Spleen (tissue), 11 donors: ENCODE measurements around the gene POFUT1. TPM values are rescaled to one million over a fixed set of nuclear protein-coding genes. Genes with fewer than 3 reads are reported as not detected.
"Not testable (repeated sequence)": the region's sequence is repeated elsewhere in the genome, so short reads cannot be mapped to it uniquely, and the experiment has no call there.

ENCODE experiments used
- DNase-seq: peaks from one replicate; pipeline ENCODE4 v3.0.0-alpha.2; 2020
- H3K27ac ChIP-seq, 8 donors: fragments of 200-600 bp; sonication (generic) in 7 of 8; 1 replicate in 4 of 8; 2 replicates in 4 of 8; pipeline versions ENCODE4 v1.5.0 to v1.8.0; 2016 to 2021; ENCODE audit warnings: inconsistent platforms in 4 of 8, mild to moderate bottlenecking in 4 of 8, moderate library complexity in 1 of 8
- H3K27me3 ChIP-seq, 7 donors: fragments of 200-600 bp; sonication (generic) in 6 of 7; replicated peaks in 1 of 7; 1 replicate in 4 of 7; 2 replicates in 3 of 7; pipeline versions ENCODE4 v1.5.0 to v1.8.0; 2016 to 2021; ENCODE audit warnings: inconsistent platforms in 3 of 7, mild to moderate bottlenecking in 1 of 7
- H3K36me3 ChIP-seq, 6 donors: fragments of 200-600 bp; sonication (generic) in 5 of 6; 1 replicate in 4 of 6; 2 replicates in 2 of 6; pipeline versions ENCODE4 v1.5.0 to v1.8.0; 2016 to 2021; ENCODE audit warnings: inconsistent platforms in 2 of 6
- H3K4me1 ChIP-seq, 6 donors: fragments of 200-600 bp; sonication (generic) in 5 of 6; 1 replicate in 3 of 6; 2 replicates in 3 of 6; pipeline versions ENCODE4 v1.5.0 to v1.8.0; 2016 to 2021; ENCODE audit warnings: inconsistent platforms in 3 of 6
- H3K4me3 ChIP-seq, 8 donors: fragments of 200-600 bp; sonication (generic) in 7 of 8; 1 replicate in 4 of 8; 2 replicates in 4 of 8; pipeline versions ENCODE4 v1.5.0 to v1.8.0; 2016 to 2021; ENCODE audit warnings: inconsistent platforms in 4 of 8, mild to moderate bottlenecking in 4 of 8, moderate library complexity in 2 of 8
- H3K9me3 ChIP-seq, 8 donors: fragments of 200-600 bp; sonication (generic) in 7 of 8; 1 replicate in 4 of 8; 2 replicates in 4 of 8; pipeline versions ENCODE4 v1.5.0 to v1.8.0; 2016 to 2021; ENCODE audit warnings: inconsistent platforms in 4 of 8
- CTCF ChIP-seq, 11 experiments: fragments of 200-600 bp in 7 of 11; fragments of 450-650 bp in 4 of 11; sonication (generic) in 4 of 11; IDR thresholded peaks in 8 of 11; conservative IDR thresholded peaks in 3 of 11; 1 replicate in 7 of 11; 2 replicates in 4 of 11; pipeline versions ENCODE4 v1.4.0 to v1.8.0; 2016 to 2021; ENCODE audit warnings: antibody characterized with exemption in 11 of 11, inconsistent platforms in 4 of 11, mild to moderate bottlenecking in 1 of 11
- POLR2A ChIP-seq, 3 donors: fragments of 450-650 bp; IDR thresholded peaks; one replicate each; pipeline ENCODE4 v1.5.1; 2017; ENCODE audit warnings: antibody characterized with exemption in 3 of 3, mild to moderate bottlenecking in 1 of 3
- POLR2AphosphoS5 ChIP-seq, 3 donors: sonication (generic); formaldehyde crosslinking; IDR thresholded peaks; one replicate each; pipeline ENCODE4 v1.5.1; 2017; ENCODE audit warnings: antibody characterized with exemption in 3 of 3
- WGBS, 5 donors: extraction: QIAGEN DNeasy Blood & Tissue Kit in 3 of 5; methylation state at CpG; one replicate each; pipeline versions ENCODE4 v1.1.5 to v1.1.7; 2013 to 2018; 5-methylcytosine and 5-hydroxymethylcytosine counted together
- intact Hi-C: fragments of 100-400 bp; cut with DNase I; formaldehyde crosslinking; loops from one replicate; pipeline ENCODE4 v1.15.0; 2023; ENCODE audit warnings: low total_unique reads
- polyA plus RNA-seq, 3 donors: library from polyadenylated mRNA; stranded (reverse); fragments of 200-250 nt; gene quantifications; one replicate each; pipeline ENCODE4 v1.2.1, GENCODE V29; 2013
- total RNA-seq, 7 donors: library from RNA; depleted of rRNA in 3 of 7; stranded (reverse); fragments of >200 nt in 3 of 7; fragmentation: NEBNext Ultra II Directional in 4 of 7; extraction: Animal tissue kit (Norgen Biotek cat#: 25700) in 4 of 7; gene quantifications; one replicate each; pipeline versions ENCODE4 v1.1.0 to v1.2.1, GENCODE V29; 2016 to 2021
- donor health status: healthy with polysubstance abuse.
- donor health status: DM: no; HTN: no; CAD: no; lungs with moderate emphysema.
- donor health status: DM: no; HTN: no; CAD: no.
- donor health status: Bipolar disorder and iron deficiency.
- donor health status: healthy.
- donor health status: DM: no; HTN: no; CAD: no.
- donor health status: DM: yes; HTN: yes; CAD: no.

The POFUT1 gene
- total and polyA plus RNA-seq, 10 donors: 3.8 to 26.3 (median 21.0) TPM

- TF ChIP-seq POLR2A (IDR thresholded peaks at IDR 0.05) (no peak), POLR2AphosphoS5 (IDR thresholded peaks at IDR 0.05) (no peak), CTCF (IDR thresholded peaks at IDR 0.05 in 8 of 11, conservative IDR thresholded peaks at IDR 0.05 in 3 of 11) (no peak)
- intact Hi-C loops: no loop called here
- 88 to 91% (median 90%) methylated on average over 7 of the region's 7 CpGs for WGBS, 5 donors
- Histone ChIP-seq H3K27ac (no peak overlapping the region), H3K9me3 (no peaks in the 10 kb centered on the region), H3K27me3 (no peaks in the 10 kb centered on the region), H3K4me3 (no peak overlapping the region), H3K4me1 (peaks cover 0 to 52% (median 28%) of the 10 kb centered on the region in 6 donors), H3K36me3 (peaks cover 0 to 90% (median 56%) of the 10 kb centered on the region in 6 donors)
- DNase-seq: no peak
Observed at GRCh38 chr20:32195581-32195980, 12.1 kb upstream of the POFUT1 start.

- H3K27ac ChIP-seq, DNase-seq, H3K27me3 ChIP-seq, intact Hi-C loops, H3K9me3 ChIP-seq, H3K4me3 ChIP-seq: not testable (repeated sequence)
- Histone ChIP-seq H3K36me3 (peaks cover 0 to 98% (median 64%) of the 10 kb centered on the region in 6 donors), H3K4me1 (peaks cover 0 to 50% (median 24%) of the 10 kb centered on the region in 6 donors)
- 94 to 100% (median 97%) methylated on average over 10 to 11 of the region's 11 CpGs for WGBS, 5 donors
Observed at GRCh38 chr20:32196613-32197012, 11.1 kb upstream of the POFUT1 start.

GRCh38 chr20:32197136-32197535 is 10.5 kb upstream of the POFUT1 start:
- H3K9me3 ChIP-seq, DNase-seq, H3K27ac ChIP-seq, H3K4me3 ChIP-seq, intact Hi-C loops, H3K27me3 ChIP-seq: not testable (repeated sequence)
- Histone ChIP-seq H3K36me3 (peaks cover 0 to 98% (median 68%) of the 10 kb centered on the region in 6 donors), H3K4me1 (peaks cover 0 to 50% (median 24%) of the 10 kb centered on the region in 6 donors)
- WGBS, 5 donors: 90 to 96% (median 92%) methylated on average over 4 to 20 of the region's 20 CpGs

- Histone ChIP-seq H3K36me3 (peaks cover 0 to 95% (median 67%) of the 10 kb centered on the region in 6 donors), H3K9me3 (no peaks in the 10 kb centered on the region), H3K27ac (no peak overlapping the region), H3K4me3 (no peak overlapping the region), H3K27me3 (no peaks in the 10 kb centered on the region), H3K4me1 (peaks cover 2 to 52% (median 33%) of the 10 kb centered on the region in 6 donors)
- intact Hi-C loops: no loop called here
- 84 to 87% (median 86%) methylated on average over 4 of the region's 4 CpGs for WGBS, 5 donors
- no peak for TF ChIP-seq POLR2A (IDR thresholded peaks at IDR 0.05)
- no peak for TF ChIP-seq POLR2AphosphoS5 (IDR thresholded peaks at IDR 0.05)
- no peak for TF ChIP-seq CTCF (IDR thresholded peaks at IDR 0.05 in 8 of 11, conservative IDR thresholded peaks at IDR 0.05 in 3 of 11)
- no peak for DNase-seq
Observed at GRCh38 chr20:32199006-32199405, 8.7 kb upstream of the POFUT1 start.

- H3K27ac ChIP-seq: peak overlapping the region in 3 of 8 donors; percentile 8 to 21 (median 15)
- peaks cover 21 to 75% (median 56%) of the 10 kb centered on the region in 6 donors for H3K4me1 ChIP-seq
- H3K27me3 ChIP-seq: no peaks in the 10 kb centered on the region
- H3K4me3 ChIP-seq: no peak overlapping the region
- intact Hi-C loops: no loop called here
- peaks cover 0 to 71% (median 47%) of the 10 kb centered on the region in 6 donors for H3K36me3 ChIP-seq
- TF ChIP-seq CTCF (IDR thresholded peaks at IDR 0.05 in 8 of 11, conservative IDR thresholded peaks at IDR 0.05 in 3 of 11) (no peak), POLR2AphosphoS5 (IDR thresholded peaks at IDR 0.05) (no peak), POLR2A (IDR thresholded peaks at IDR 0.05) (no peak)
- WGBS, 5 donors: 86 to 96% (median 95%) methylated on average over 4 of the region's 4 CpGs
- H3K9me3 ChIP-seq: no peaks in the 10 kb centered on the region
- no peak for DNase-seq
Observed at GRCh38 chr20:32201296-32201976, 6.2 kb upstream of the POFUT1 start.
